ENCODE data around the gene UBE2U.
"Not testable (repeated sequence)": the region's sequence is repeated elsewhere in the genome, so short reads cannot be mapped to it uniquely, and the experiment has no call there.

UBE2U gene

DNA sequence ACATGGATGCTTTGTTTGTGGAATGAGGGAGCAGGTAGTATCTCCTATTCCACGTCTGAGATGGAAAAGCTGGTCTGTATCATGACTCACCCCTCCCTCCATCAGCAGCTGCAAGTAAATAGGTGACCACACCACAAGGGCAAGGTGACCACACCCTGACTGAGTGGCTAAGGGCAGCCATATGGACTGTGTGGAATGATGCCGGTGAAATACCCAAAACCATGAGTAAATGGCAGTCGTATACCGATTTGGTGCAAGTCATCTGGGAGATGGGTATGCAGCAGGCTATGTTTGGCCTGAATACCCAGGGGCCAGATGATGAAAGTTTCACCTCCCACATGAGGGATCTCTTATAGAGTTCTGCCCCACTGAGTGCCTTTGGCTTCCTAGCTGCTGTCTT lies 15.8 kb upstream of the UBE2U start:
- in situ Hi-C loops (cut with MboI; ENCODE audit: low sequenced_read_pairs), result no loop called here

DNA sequence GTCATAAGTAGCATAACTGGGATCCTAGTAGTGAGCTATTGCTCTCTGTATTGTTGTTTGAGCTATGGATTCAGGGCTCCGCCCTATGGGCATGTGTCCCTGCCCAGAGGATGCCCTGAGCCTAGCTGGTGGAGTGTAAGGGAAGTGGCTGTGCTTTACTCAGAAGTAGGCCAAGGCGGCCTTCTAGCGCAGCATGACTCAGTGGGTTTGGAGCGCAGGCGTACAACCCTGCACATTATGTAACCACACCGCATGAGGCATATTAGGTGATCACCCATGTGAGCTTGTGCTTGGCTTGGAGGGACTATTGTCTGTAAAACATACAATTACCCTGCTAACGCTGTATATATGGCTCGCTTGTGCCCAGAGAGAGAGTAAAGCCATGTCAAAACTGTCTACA lies 11.1 kb upstream of the UBE2U start:
- in situ Hi-C loops (cut with MboI; ENCODE audit: low sequenced_read_pairs), result no loop called here

DNA sequence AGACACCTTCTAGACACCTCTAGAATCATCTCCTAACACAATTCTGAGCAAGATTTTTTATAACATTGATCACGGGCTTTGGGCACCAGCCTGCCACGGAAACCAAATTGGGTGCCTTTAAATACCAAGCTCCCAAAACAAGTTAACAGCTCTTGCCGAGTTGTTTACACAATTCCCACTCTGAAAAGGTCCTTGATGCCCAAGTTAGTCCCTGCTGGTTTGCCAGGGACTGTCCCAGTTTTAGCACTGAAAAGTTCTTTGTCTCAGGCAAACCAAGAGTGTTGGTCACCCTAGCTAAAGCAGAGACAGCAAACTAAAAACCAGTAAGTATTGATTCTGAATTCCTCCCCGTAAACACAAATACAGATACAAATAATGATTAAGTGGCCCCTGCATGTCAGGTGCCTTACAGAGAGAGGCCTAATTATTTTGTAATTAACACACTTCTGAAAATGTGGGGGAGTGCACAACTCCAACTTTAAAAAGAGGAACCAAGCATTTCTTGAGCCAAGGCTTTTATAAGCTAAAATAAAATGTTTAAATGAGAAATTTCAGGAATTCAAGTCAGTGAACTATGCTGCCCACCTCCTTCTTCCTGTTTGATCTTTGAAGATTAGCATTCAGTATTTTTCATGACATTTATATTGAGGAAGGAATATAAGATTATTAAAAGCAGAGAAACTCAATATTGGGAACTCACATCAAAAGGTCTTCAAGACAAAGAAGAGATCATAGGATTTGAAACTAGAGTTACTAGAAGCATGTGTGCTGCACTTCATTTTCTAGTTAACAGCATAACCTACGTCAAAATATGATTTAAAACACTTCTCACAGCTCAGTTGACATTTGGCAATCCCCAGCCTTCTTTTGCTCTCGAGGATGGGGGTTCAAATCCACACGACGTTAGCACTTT lies 9.0 kb upstream of the UBE2U start:
- in situ Hi-C loops (cut with MboI; ENCODE audit: low sequenced_read_pairs), result no loop called here

DNA sequence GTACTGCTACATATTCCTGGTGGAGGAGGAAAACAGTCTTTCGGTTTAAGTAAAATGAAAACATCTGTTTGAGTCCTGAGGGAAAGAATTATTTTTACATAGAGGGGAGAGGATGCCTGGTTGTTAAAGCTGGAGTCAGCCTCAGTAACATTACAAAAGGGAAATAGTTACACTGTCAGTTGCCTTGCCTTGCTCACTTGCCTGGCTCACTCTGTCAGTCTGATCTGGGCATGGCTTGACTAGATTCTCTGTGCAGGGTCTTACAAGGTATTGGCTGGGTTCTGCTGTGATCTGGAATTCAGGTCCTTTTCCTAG lies 8.4 kb upstream of the UBE2U start:
- in situ Hi-C loops (cut with MboI; ENCODE audit: low sequenced_read_pairs), result no loop called here

DNA sequence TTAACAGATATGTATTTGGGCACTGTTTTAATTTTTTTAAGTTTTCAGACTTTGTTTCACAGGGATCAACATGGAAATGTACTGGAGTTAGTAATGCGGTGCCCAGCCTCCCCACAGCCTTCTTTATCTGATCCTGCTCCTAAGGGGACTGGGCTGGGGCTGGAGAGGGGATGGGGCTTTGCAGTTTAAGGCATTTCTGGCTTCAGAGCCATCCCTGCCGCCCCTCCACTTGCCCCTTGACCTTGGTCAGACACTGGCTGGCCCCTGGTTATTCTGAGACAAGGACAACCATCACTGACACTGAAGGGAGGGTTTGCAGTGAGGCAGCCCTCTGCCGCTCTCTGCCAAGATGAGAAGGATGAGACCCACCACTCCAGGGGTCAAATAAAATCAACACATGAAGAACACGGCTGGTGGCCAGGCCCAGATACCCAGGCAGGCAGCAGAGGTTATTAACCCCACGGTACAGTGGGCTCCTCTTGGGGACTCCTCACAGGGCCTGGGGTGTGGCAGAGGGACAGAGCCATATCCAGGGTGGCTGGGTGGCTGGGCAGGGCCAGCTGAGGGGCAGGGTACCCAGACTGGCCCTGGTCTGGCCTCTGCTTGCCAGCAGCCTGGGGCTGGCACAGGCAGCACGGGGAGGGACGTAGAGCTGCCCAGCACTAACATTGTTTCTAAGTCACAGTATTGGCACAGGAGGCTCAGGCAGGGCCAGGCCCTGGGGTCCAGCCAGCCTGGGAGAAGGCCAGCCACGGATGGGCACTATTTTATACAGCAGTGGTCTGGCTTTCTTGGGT lies 7.2 kb upstream of the UBE2U start:
- in situ Hi-C loops (cut with MboI; ENCODE audit: low sequenced_read_pairs), result no loop called here

DNA sequence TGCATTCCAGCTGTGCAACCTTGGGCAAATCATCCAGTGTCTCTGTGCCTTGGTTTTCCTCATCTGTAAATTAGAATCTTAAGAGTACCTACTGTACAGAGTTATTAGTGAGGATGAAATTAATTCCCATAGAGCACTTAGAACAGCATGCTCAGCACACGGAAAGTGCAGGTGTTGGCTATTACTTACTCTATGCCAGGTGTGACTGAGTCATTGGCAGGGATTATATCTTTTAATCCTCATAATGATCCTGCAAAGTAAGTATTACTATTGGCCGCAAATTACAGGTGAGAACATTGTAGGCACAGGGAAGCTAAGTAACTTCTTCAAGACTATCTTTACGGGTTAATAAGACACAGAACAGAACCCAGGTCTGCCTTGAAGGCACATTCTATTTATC lies 6.3 kb upstream of the UBE2U start:
- in situ Hi-C loops (cut with MboI; ENCODE audit: low sequenced_read_pairs), result no loop called here

DNA sequence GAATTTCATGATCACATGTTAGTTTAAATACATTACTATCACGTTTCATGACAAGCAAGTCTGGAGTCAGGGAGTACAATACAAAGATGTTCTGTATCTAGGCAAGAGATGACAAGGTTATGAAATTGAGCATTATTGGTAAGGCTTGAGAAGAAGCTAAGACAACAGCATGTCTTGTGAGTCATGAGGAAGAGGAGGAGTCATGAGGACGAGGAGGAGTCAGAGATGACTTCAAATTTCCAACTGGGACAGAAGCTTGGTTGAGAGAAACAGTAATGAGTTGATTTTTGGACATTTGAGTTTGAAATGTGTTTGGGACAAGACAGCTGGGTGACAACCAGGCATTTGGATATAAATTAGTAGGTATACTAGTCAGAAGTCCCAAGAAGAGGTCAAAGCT lies 4.3 kb upstream of the UBE2U start:
- in situ Hi-C loops (cut with MboI; ENCODE audit: low sequenced_read_pairs), result no loop called here

DNA sequence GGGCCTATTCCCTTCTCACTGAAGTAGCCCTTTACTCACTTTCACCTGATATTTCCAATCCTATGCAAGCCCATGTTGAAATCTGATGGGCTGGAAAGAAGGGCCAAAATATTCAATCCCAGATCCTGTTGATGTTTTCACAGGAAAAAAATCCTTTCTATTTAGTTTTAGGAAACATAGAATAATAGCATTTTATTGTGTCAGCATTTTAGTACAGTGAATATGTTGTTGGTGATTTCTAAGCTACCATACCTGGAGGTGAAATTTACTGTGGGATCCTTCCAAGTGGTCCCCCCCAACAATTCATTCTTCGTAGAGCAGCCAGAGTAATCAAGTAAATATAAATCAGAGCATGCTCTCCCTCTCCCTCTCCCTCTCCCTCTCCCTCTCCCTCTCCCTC lies 3.4 kb upstream of the UBE2U start:
- in situ Hi-C loops (cut with MboI; ENCODE audit: low sequenced_read_pairs), result no loop called here

DNA sequence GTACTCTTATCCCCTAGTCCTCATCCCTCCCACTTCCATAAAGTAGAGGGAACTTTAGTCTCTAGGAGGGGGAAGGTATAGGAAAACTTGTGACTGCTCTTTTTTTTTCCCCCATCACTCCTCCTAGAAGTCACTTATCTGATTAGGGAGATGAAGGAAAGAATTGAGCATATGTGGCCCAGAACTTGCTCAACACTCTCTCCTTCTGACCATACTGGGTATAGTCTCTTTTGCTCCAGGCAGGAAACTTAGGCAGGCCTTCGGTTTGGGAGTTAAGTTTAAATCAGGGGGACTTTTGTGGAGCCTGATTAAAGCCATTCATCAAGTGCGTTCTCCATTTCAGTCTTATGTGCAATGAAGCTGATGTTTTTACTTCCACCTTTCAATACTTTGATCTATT lies 5.8 kb downstream of the UBE2U start:
- in situ Hi-C loops (cut with MboI; ENCODE audit: low sequenced_read_pairs), result no loop called here

DNA sequence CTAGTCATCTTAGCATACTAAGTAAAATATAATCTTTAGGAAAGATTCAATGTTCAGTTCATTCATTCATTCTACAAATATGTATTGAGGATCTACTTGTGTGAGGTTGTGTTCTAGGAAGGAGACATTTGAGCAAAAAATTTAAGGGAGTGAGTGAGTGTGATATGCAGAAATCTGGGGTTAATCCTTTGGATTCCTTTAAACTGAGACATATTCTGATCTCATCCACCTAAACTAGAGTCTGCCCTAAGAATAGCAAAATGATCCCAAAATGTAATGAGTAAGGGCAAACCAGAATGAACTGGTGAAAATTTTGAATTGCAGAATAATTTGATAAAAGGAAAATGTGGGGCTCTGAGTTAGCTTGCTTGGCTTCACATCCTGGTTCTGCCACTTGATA lies 8.6 kb downstream of the UBE2U start:
- in situ Hi-C loops (cut with MboI; ENCODE audit: low sequenced_read_pairs), result no loop called here

DNA sequence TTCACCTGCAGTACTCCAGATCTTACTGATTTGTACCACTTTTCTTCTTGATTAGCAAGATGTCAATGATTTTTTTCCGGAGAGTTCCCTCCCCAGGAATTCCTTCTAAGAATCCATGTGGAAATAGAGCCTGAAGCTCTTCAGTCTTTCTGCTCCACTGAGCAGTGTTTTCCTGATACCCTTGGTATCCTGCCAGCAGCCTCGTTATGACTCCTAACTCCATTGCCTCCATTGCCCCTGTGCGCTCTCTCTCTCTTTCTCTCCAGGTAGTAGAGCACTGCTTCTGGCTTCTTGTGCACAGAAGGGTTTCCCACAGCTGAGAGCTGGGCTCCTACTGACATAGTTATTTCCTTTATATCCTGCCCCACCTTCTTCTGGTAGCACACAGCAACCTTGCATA lies 12.2 kb downstream of the UBE2U start:
- in situ Hi-C loops (cut with MboI; ENCODE audit: low sequenced_read_pairs), result no loop called here

DNA sequence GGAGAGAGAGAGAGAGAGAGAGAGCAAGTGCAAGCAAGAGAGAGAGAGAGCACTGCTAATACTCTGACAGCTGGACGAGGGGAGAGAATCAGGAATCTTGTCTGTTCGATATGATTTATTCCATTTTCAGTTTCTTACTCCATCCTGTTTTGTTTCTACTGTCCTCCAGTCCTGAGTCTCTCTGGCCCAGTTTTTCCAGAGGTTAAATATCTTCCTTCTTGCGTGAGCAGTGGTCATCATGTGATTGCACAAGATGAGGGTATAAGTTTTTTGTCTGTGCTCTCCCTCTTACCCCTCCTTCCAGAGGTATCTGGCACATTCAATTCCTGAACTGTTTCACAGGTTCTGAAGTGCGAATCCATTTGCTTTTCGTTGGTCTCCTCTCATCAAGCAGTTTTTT lies 16.8 kb downstream of the UBE2U start:
- in situ Hi-C loops (cut with MboI; ENCODE audit: low sequenced_read_pairs), result no loop called here

DNA sequence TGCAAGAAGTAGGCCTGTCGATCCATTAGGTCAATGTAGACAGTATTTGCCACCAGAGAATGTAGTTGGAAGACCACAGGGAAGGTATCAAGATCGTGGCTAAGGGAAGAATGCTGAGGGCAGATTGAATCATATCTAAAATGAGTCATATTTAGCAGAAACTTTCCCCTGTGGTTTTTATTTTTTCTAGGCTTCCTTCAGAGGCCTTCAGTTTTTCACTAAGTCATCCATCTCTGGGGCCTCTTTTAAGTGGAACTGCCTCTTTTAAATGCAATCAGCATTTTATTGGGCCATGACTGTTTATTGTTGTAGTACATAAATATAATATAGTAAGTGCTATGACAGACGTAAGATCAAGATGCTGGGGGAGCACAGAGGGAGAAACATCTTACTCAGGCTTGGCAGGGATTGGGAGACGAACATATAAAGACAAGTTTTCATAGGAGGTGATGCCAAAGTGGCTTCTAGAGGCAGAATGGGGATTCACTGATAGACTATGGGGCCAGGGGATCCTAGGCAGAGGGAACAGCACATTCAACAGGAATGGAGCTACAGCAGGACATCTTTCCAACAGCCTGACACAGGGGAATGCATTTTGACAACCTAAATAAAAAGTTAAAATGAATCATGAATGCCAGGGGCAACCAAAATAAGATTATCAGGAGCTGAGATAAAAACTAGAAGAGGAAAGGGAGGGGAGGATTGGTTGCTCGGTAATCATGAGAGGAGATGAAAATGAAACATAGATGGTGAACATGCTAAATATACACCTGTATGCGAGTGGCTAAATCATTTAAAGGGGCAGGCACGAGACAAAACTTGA lies 20.1 kb downstream of the UBE2U start:
- in situ Hi-C loops (cut with MboI; ENCODE audit: low sequenced_read_pairs), result no loop called here

DNA sequence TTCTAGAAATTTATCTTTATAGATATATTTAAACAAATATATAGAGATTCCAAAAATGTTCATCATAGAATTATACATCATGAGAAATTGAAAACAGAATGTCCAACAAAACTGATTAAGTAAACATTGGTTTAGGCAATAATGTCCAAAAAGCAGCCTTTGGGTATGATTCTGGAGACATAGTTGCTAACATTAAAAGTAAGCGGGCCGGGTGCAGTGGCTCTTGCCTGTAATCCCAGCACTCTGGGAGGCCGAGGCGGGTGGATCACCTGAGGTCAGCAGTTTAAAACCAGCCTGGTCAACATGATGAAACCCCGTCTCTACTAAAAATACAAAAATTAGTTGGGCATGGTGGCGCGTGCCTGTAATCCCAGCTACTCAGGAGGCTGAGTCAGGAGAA lies 20.8 kb downstream of the UBE2U start:
- in situ Hi-C loops (cut with MboI; ENCODE audit: low sequenced_read_pairs), result not testable (repeated sequence)

DNA sequence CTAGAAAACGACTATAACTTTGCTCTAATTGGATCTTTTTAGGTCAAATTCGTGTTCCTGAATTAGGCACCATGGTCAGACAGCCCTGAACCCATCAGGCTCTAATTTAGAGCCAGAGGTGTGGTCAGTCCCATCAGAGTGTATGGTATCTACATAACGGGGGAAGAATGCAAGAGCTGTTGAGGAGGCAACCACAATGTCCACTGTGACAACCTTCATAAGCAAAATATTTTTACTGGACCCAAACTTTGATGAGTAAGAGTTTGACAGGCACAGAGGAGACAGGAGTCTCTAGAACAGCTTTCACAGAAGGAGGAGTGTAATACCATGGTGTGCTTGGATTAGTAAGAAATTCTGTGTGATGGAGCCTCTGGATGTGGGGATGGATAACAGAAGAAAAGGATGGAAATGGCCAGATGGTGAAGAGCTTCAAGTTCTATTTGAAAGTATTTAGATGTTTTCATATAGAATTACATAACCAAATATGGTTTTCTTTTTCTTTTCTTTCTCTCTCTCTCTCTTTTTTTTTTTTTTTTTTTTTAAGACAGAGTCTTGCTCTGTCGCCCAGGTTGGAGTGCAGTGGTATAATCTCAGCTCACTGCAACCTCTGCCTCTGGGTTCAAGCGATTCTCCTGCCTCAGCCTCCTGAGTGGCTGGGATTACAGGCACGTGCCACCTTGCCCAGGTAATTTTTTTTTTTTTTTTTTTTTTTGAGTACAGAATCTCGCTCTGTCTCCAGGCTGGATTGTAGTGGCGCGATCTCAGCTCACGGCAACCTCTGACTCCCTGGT lies 24.9 kb downstream of the UBE2U start:
- in situ Hi-C loops (cut with MboI; ENCODE audit: low sequenced_read_pairs), result loop anchor here (25.0 kb wide), 1 partner anchor 616 kb away; no protein-coding TSS in a partner anchor

DNA sequence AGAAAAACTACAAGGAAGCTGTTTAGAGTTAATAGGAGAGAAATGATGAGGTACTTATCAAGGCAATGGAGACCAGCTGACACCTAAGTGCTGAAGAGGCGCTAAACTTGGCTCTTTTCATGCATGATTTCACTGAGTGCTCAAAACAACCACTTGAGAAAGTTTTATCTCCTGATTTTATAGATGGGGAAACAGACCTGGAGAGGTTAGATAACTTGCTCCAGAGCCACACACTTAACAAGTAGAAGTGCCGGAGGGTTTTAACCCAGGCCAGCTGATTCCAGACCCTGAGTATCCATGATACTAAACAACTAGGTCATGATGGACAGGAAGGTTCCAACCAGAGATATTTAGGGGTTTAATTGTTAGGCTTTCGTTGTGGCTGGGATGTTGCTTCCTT lies 25.9 kb downstream of the UBE2U start:
- in situ Hi-C loops (cut with MboI; ENCODE audit: low sequenced_read_pairs), result loop anchor here (25.0 kb wide), 1 partner anchor 617 kb away; no protein-coding TSS in a partner anchor

DNA sequence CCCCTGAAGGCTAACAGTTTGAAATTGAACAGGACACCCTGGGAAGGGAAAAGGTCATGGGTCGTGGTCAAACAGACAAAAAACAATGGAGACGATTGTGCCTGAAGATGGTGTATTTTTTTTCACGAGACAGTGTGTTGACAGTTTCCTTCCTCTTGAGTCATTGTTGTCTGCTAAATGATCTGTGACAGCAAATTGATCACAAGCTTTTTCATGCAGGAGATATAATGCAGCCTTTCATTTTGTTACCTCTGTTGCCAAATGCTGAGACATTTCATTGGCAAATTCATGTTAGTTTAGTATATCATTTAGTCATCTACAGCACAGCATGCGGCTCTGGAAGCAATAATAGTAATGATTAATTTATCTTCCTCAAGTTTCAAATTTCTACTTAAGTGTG lies 27.7 kb downstream of the UBE2U start:
- in situ Hi-C loops (cut with MboI; ENCODE audit: low sequenced_read_pairs), result loop anchor here (25.0 kb wide), 1 partner anchor 619 kb away; no protein-coding TSS in a partner anchor

DNA sequence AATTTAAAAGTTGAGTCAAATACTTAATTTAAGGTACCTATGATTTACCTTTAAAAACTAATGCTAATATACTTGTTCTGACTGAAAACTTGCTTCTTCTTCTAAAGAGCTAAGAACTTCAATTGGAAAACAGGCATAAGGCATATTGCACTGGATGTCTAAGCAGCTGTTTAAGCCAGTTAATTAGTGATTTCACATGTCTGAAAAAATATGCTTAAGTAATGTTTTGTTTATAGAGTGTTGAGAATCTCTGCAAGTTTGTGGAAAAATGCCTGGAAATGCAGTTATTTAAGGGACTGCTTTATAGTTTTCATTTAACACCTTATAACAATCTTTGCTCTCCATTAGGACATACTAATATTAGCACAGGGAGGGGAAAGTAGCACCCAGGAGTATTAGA lies 28.2 kb downstream of the UBE2U start:
- in situ Hi-C loops (cut with MboI; ENCODE audit: low sequenced_read_pairs), result loop anchor here (25.0 kb wide), 1 partner anchor 619 kb away; no protein-coding TSS in a partner anchor

DNA sequence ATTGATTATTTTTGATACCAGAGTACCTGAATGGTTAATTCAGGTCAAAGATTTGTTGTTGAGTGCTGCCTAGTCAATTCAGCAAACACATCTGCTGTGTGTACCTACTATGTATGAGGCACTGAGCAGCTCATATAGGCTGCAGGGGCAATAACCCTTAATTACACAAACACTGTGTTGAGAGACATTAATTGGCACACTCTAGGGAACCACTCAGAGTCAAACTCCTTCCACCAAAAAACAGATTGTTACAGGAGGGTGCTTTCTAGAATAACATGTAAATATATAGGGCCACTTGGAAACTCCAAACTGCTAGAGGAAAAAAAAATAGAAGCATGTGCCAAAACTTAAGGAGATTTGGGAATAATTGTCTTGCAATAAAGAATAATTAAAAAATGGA lies 31.3 kb downstream of the UBE2U start:
- in situ Hi-C loops (cut with MboI; ENCODE audit: low sequenced_read_pairs), result loop anchor here (25.0 kb wide), 1 partner anchor 622 kb away; no protein-coding TSS in a partner anchor

DNA sequence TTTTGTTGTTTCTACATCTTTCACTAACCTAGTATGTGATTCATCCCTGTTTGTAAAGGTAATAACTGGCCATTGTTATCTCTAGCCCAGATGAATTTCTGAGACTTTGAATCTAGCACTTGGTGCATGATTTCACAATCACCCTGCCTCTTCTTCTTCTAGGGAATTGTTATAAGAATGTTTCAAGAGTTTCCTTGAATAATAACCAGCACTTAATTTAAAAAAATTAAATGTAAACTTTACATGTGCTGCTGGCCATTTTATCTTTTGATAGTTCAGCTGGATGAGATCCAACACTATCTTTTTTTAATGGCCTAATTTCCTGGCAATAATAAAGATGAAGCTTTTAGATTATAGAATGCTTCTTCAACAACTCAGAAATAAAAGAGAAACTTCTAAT lies 31.8 kb downstream of the UBE2U start:
- in situ Hi-C loops (cut with MboI; ENCODE audit: low sequenced_read_pairs), result loop anchor here (25.0 kb wide), 1 partner anchor 623 kb away; no protein-coding TSS in a partner anchor

Data from HL-60/S4 treated with retinoic acid at 250 ng/mL for 4 days and 3 days (cell line).